ENCODE results near the gene TBC1D8B. TPM values are rescaled to one million over a fixed set of nuclear protein-coding genes. Genes with fewer than 3 reads are reported as not detected.
"Not testable (repeated sequence)": the region's sequence is repeated elsewhere in the genome, so short reads cannot be mapped to it uniquely, and the experiment has no call there.

Gene TBC1D8B
- 44.0 TPM for total RNA-seq
- polyA plus RNA-seq: 2.6 TPM

DNA sequence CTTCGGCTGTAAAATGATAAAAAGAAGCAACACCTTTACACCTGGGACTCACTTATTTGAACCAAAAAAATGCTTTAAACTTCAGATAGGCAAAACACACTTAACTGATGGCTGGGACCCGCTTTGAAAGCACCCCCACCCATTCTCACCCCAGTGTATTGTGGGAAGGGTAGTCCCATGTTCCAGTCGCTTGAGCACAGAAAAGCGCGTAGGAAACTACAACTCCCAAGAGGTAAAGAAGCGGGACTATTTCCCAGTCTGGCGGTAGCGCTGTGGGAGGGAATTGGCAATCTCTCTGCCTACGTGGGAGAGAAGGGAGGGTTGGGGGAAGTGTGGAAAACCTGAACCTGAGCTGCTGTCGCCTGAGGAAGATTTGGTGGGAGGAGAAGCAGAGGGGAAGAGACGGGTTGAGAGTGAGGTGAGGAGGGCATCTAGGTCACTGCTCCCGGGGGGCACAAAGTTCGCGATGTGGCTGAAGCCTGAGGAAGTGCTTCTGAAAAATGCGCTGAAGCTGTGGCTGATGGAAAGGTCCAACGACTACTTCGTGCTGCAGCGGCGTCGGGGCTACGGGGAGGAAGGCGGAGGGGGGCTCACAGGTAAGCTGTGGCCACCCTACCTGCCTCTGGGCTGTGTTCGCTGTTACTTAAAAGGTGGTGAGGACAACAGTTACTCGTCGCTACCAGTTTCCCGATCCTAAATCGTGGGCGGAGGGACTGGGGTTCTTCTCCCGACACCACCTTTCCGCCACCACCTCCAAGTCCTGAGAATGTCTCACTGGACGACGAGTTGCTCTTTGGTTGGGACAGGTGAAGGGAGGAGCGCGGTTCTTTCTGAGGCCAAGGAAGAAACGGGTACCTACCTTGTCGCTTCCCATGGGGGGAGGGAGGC lies at the start of gene TBC1D8B:
Gene TBC1D8B, plus strand, starts transcription at position 286 of the 888 bp plus-strand sequence. Its CDS starts 181 bp downstream, at position 467.
- Histone ChIP-seq H3K27ac (ENCODE audit: low read depth) (no peak within 1 kb of the TSS), H3K4me1 (ENCODE audit: insufficient read depth) (no peaks in the 10 kb centered on the region), H3K36me3 (ENCODE audit: insufficient read depth) (no peaks in the 10 kb centered on the region), H3K4me3 (ENCODE audit: low read depth, low read length) (peak within 1 kb of the TSS; percentile 46)
- DNase-seq (ENCODE audit: extremely low spot score): peak; percentile 83
- under 1% methylated on average over 36 of the region's 36 CpGs for WGBS

DNA sequence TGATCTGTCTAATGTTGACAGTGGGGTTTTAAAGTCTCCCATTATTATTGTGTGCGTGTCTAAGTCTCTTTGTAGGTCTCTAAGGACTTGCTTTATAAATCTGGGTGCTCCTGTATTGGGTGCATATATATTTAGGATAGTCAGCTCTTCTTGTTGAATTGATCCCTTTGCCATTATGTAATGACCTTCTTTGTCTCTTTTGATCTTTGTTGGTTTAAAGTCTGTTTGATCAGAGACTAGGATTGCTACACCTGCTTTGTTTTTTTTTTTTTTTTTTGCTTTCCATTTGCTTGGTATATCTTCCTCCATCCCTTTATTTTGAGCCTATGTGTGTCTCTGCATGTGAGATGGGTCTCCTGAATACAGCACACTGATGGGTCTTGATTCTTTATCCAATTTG lies 33.2 kb upstream of the TBC1D8B start:
- H3K36me3 ChIP-seq (ENCODE audit: insufficient read depth); H3K27ac ChIP-seq (ENCODE audit: low read depth); DNase-seq (ENCODE audit: extremely low spot score); H3K4me3 ChIP-seq (ENCODE audit: low read depth, low read length); H3K4me1 ChIP-seq (ENCODE audit: insufficient read depth): not testable (repeated sequence)
- WGBS: 74% methylated on average over 1 of the region's 1 CpG

DNA sequence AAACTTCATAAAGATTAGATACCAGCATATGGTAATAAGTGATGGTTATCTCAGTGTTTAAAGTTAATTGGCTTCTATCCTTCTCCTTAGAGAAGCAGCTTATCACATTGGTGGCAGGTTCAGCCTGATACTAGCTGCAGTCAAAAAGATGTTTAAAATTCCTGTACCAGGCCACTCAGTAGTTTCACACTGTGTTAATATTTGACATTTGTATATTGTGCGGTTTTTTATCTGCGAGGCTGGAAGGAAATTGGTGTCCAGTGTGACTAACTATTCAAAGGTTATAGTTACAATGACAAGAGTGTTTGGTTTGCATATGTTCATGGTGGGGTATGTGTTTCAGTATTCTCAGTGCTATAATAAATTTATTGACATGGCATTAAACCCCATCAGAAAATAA lies 27.5 kb upstream of the TBC1D8B start:
- no peak for DNase-seq (ENCODE audit: extremely low spot score)
- no peaks in the 10 kb centered on the region for H3K4me1 ChIP-seq (ENCODE audit: insufficient read depth)
- 28% methylated on average over 2 of the region's 2 CpGs for WGBS
- no peak overlapping the region for H3K27ac ChIP-seq (ENCODE audit: low read depth)
- no peak overlapping the region for H3K4me3 ChIP-seq (ENCODE audit: low read depth, low read length)
- no peaks in the 10 kb centered on the region for H3K36me3 ChIP-seq (ENCODE audit: insufficient read depth)

DNA sequence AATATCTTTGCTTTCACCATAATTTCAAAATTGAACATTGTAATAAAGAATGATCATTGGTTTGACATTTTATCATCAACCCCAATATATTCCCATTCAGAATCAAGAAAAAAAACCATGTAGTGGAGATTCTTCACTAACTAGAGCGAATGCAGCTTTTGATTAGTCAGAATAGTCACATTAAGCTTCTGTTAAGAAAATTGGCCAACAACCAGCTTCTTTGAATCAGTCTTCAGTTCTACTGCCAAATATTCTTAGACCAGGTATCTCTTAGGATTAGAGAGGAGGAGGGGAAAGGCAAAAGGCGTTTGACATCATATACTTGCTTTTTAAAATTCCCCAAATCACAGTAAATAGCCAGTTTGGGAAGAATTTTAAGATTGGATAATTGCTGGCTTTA lies 22.2 kb upstream of the TBC1D8B start:
- Histone ChIP-seq H3K27ac (ENCODE audit: low read depth) (no peak overlapping the region), H3K4me3 (ENCODE audit: low read depth, low read length) (no peak overlapping the region), H3K4me1 (ENCODE audit: insufficient read depth) (no peaks in the 10 kb centered on the region), H3K36me3 (ENCODE audit: insufficient read depth) (no peaks in the 10 kb centered on the region)
- WGBS: 67% methylated on average over 2 of the region's 2 CpGs
- DNase-seq (ENCODE audit: extremely low spot score): no peak

DNA sequence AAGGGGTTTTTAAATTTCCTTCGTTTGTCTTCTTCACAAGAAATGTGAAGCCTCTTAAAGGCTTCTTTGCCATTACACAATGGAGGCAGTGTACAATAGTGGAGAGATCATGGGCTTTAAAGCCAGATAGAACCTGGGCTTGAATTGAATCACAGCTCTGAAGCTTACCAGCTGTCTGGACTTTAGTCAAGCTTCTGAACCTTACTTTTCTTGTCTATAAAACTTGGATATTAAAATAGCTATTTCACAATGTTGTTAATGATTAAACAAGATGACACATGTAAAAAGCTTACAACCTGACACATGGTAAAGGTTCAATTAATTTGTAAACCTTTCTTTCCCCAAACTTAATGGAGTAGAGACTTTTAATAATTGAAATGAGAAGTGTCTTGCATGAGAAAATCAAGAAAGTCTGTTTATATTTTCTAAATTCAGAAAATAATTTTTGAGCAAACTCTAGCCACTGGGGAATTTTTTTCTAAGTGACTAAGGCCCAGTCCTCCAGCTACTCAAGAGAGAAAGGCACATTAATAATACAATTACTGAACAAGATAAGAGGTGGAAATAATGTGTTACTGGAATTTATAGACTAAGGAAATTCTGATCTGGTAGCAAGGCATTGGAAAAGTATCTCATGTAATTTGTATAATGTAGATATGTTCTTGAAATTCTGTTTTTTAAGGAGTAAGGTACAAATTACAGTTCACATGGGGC lies 21.7 kb upstream of the TBC1D8B start:
- Histone ChIP-seq H3K4me3 (ENCODE audit: low read depth, low read length) (no peak overlapping the region), H3K36me3 (ENCODE audit: insufficient read depth) (no peaks in the 10 kb centered on the region), H3K4me1 (ENCODE audit: insufficient read depth) (no peaks in the 10 kb centered on the region), H3K27ac (ENCODE audit: low read depth) (no peak overlapping the region)
- no peak for DNase-seq (ENCODE audit: extremely low spot score)
- 43% methylated on average over 1 of the region's 1 CpG for WGBS

DNA sequence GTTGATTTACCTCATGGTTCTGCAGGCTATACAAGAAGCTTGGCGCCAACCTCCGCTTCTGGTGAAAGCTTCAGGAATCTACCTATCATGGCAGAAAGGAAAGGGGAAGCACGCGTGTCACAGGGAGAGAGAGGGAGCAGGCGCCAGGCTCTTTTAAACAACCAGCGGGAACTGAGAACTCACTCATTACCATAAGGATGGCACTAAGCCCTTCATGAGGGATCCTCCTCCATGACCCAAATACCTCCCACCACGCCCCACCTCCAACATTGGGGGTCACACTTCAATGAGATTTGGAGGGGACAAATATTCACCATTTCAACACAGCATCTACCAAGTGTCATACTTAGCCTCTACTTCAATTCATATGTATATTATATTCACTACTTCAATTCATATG lies 18.8 kb upstream of the TBC1D8B start:
- no peaks in the 10 kb centered on the region for H3K36me3 ChIP-seq (ENCODE audit: insufficient read depth)
- no peak overlapping the region for H3K27ac ChIP-seq (ENCODE audit: low read depth)
- no peaks in the 10 kb centered on the region for H3K4me1 ChIP-seq (ENCODE audit: insufficient read depth)
- DNase-seq (ENCODE audit: extremely low spot score): no peak
- 41% methylated on average over 7 of the region's 7 CpGs for WGBS
- H3K4me3 ChIP-seq (ENCODE audit: low read depth, low read length): no peak overlapping the region

DNA sequence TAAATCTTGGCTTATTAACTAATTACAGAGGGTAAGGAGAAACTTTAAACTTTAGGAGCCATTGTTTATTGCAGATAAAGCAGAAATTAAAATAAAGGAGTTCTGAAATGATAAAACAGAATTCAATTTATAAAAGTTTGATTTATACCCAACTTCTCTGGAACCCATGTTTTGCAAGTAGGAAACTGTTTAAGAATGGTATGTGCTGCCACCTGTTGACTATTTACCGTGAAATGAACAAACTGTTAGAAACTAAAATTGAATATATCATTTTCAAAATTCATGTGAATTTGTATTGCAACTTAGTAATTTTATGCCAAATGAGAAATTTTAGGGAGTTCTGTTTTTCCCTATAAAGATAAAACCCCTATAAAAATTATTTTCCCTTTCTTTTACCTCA lies 11.0 kb upstream of the TBC1D8B start:
- no peaks in the 10 kb centered on the region for H3K36me3 ChIP-seq (ENCODE audit: insufficient read depth)
- H3K4me1 ChIP-seq (ENCODE audit: insufficient read depth): no peaks in the 10 kb centered on the region
- no peak for DNase-seq (ENCODE audit: extremely low spot score)
- WGBS: 6% methylated on average over 1 of the region's 1 CpG
- H3K27ac ChIP-seq (ENCODE audit: low read depth): no peak overlapping the region
- H3K4me3 ChIP-seq (ENCODE audit: low read depth, low read length): no peak overlapping the region

DNA sequence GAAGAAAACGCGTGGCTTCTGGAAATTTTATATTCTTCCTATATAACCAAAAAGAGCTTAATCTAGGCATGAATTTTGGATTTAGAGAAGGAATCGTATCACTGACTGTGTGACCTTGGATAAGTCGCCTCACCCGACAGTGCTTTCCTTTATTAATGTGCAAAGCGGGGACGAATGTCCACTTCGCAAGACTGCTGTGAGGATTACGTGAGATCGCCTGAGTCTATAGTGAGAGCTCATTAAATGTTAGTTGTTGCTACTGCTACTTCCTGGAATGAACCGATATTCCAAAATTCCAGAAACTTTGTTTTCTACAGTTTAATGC lies 448 bp upstream of the TBC1D8B start:
- peak overlapping the region; percentile 35 for H3K4me3 ChIP-seq (ENCODE audit: low read depth, low read length)
- no peak overlapping the region for H3K27ac ChIP-seq (ENCODE audit: low read depth)
- DNase-seq (ENCODE audit: extremely low spot score): peak; percentile 1
- H3K4me1 ChIP-seq (ENCODE audit: insufficient read depth): no peaks in the 10 kb centered on the region
- H3K36me3 ChIP-seq (ENCODE audit: insufficient read depth): no peaks in the 10 kb centered on the region
- 2% methylated on average over 11 of the region's 11 CpGs for WGBS

DNA sequence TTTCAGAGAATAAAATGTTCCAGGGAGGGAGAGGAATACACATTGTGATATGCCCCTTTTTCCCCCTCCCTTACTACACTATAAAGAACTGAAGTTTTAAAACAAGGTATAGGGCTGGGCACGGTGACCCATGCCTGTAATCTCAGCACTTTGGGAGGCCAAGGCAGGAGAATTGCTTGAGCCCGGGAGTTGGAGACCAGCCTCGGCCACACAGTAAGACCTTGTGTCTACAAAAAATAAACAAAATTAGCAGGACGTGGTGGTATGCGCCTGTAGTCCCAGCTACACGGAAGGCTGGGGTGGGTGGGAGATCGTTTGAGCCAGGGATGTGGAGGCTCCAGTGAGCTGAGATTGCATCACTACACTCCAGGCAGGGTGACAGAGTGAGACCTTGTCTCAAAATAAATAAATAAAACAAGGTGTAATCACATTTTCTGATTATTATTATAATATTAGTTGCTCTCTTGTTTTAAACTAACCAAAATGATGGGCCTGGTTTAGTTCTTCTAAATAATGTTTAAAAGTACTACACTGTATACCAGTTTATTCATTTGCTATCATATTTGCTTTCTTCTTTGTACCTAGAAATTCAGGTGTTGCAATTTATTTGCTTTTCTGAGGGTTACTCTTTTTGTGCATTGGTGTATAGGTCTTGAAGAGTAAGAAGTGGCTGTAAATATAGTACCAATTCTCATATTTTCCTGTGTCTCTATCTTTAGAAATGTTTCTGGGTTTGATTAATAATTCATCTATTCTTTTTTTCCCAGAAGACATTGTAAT lies 8.8 kb downstream of the TBC1D8B start:
- no peak overlapping the region for H3K4me3 ChIP-seq (ENCODE audit: low read depth, low read length)
- DNase-seq (ENCODE audit: extremely low spot score): no peak
- WGBS: 62% methylated on average over 7 of the region's 7 CpGs
- H3K4me1 ChIP-seq (ENCODE audit: insufficient read depth): no peaks in the 10 kb centered on the region
- no peaks in the 10 kb centered on the region for H3K36me3 ChIP-seq (ENCODE audit: insufficient read depth)
- H3K27ac ChIP-seq (ENCODE audit: low read depth): no peak overlapping the region

DNA sequence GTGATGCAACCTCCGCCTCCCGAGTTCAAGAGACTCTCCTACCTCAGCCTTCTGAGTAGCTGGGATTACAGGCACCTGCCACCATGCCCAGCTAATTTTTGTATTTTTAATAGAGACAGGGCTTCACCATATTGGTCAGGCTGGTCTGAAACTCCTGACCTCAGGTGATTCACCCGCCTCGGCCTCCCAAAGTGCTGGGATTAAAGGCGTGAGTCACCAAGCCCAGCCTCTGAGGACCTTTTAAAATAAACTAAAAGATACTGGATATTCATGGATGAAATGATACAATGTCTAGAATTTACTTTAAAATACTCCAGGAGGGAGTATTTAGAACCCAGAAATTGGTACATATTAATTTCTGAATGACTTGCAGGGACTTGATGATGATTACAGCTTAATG lies 10.5 kb downstream of the TBC1D8B start:
- H3K27ac ChIP-seq (ENCODE audit: low read depth); H3K36me3 ChIP-seq (ENCODE audit: insufficient read depth); DNase-seq (ENCODE audit: extremely low spot score); H3K4me3 ChIP-seq (ENCODE audit: low read depth, low read length); H3K4me1 ChIP-seq (ENCODE audit: insufficient read depth): not testable (repeated sequence)
- WGBS: 90% methylated on average over 5 of the region's 5 CpGs

DNA sequence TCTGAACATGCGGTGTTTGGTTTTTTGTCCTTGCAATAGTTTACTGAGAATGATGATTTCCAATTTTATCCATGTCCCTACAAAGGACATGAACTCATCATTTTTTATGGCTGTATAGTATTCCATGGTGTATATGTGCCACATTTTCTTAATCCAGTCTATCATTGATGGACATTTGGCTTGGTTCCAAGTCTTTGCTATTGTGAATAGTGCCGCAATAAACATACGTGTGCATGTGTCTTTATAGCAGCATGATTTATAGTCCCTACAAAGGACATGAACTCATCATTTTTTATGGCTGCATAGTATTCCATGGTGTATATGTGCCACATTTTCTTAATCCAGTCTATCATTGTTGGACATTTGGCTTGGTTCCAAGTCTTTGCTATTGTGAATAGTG lies 11.6 kb downstream of the TBC1D8B start:
- H3K27ac ChIP-seq (ENCODE audit: low read depth); H3K4me1 ChIP-seq (ENCODE audit: insufficient read depth); H3K36me3 ChIP-seq (ENCODE audit: insufficient read depth); DNase-seq (ENCODE audit: extremely low spot score); H3K4me3 ChIP-seq (ENCODE audit: low read depth, low read length): not testable (repeated sequence)
- 98% methylated on average over 3 of the region's 3 CpGs for WGBS

DNA sequence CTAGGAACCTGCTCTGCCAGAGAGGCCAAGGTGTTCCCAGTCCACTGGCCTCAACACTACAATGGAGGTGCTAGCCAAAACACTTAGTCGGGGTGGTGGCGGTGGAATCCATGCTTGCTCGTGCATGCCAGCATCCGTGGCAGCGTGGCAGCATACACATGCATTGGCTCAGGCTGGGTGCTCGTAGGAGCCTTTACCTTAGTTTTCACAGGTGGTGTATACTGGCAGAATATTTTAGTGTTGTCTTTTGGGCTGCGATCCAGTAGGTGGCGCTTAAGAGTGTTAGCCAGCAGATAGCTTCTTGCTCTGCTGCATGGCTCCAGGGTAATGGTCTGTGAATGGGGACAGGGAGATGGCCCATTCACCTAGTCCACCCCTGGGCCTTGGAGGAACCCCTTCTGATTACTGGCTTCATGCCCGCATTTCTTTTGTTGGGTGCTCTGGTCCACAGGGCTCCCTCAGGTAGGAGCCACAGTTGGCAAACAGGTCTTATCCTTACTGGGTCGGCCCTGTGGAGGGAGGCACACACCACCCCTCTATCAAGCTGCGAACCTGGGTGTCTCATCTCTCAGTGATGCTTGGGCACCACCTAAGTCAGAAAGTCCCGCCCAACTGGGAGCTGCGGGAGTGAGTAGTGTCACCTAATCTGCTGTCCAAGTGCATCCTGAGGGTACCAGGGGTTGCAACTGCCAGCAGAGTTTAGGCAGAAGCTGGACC lies 60.7 kb downstream of the TBC1D8B start:
- no peaks in the 10 kb centered on the region for H3K36me3 ChIP-seq (ENCODE audit: insufficient read depth)
- H3K27ac ChIP-seq (ENCODE audit: low read depth): no peak overlapping the region
- no peak overlapping the region for H3K4me3 ChIP-seq (ENCODE audit: low read depth, low read length)
- H3K4me1 ChIP-seq (ENCODE audit: insufficient read depth): no peaks in the 10 kb centered on the region
- no peak for DNase-seq (ENCODE audit: extremely low spot score)
- 72% methylated on average over 13 of the region's 13 CpGs for WGBS

DNA sequence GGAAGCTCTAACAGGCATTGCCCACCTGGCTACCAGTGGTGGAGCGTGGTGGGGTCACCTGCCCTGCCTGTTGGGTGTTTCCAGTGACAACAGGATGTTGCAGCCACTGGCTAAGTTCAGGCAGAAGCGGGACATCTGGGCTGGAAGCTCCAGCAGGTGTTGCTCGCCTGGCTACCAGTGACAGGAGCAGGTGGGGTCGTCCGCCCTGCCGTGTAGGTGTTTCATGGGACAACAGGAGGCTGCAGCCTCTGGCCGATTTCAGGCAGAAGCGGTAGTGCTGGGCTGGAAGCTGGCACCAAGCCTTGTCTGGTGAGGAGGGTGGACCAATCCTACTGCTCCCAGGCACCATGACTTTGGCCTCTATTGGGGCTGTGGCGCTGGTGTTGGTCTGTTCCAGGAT lies 61.2 kb downstream of the TBC1D8B start:
- DNase-seq (ENCODE audit: extremely low spot score): no peak
- H3K4me1 ChIP-seq (ENCODE audit: insufficient read depth): no peaks in the 10 kb centered on the region
- WGBS: 95% methylated on average over 9 of the region's 9 CpGs
- no peak overlapping the region for H3K27ac ChIP-seq (ENCODE audit: low read depth)
- H3K4me3 ChIP-seq (ENCODE audit: low read depth, low read length): no peak overlapping the region
- H3K36me3 ChIP-seq (ENCODE audit: insufficient read depth): no peaks in the 10 kb centered on the region

Data from urinary bladder (tissue), 4 donors.